ENCODE measurements around the gene OLFM1. TPM values are rescaled to one million over a fixed set of nuclear protein-coding genes. Genes with fewer than 3 reads are reported as not detected.

OLFM1 gene
- total and polyA plus RNA-seq, 2 of the 4 experiments (the other 2 are of a cell fraction), result 0.36 to 0.38 TPM

DNA sequence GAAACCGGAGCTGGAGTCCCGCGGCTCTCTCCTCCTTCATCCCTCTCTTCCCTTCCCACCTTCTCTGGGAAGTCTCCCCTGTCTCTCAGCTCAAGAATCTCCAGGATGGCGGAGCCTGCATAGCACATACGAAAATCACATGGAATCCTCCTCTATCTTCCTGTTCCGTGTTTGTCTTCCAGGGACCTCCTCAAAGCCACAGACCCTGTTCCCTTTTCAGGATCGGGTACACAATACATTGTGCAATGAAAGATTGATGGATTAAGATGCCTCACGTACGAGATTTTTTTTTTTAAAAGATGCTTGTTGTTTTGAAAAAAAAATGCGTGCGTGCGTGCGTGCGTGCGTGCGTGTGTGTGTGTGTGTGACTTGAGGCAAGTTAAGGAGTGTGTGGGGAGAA, 46.6 kb upstream of the OLFM1 start:
- Histone ChIP-seq H3K9me3 (ENCODE audit: control insufficient read depth, insufficient read depth, low read length) (no peaks in the 10 kb centered on the region), H3K9me1 (ENCODE audit: insufficient read depth, low read length) (no peaks in the 10 kb centered on the region), H3K23ac (ENCODE audit: low read depth, low read length) (no peak overlapping the region), H3K56ac (ENCODE audit: extremely low read depth, insufficient read depth, low read length) (no peak overlapping the region), H2BK15ac (ENCODE audit: low read depth, low read length) (no peak overlapping the region), H3K14ac (replicated peaks; ENCODE audit: low read depth, low read length) (no peak overlapping the region), H3K27me3 (ENCODE audit: control insufficient read depth, insufficient read depth, low read length) (peaks cover 3% of the 10 kb centered on the region; the same call in 1 of the 2 replicates), H3K36me3 (ENCODE audit: control insufficient read depth, insufficient read depth, low read length) (no peaks in the 10 kb centered on the region), H2AK9ac (replicated peaks; ENCODE audit: low read depth, low read length, poor library complexity) (no peak overlapping the region), H3K4me1 (ENCODE audit: control insufficient read depth, insufficient read depth, low read length) (no peaks in the 10 kb centered on the region), H4K8ac (ENCODE audit: low read depth in 2 of 2, low read length in 2 of 2) (no peak overlapping the region), H3K18ac (ENCODE audit: low read depth, low read length) (no peak overlapping the region), H3K4me2 (ENCODE audit: low read depth, low read length) (no peak overlapping the region), H3K9ac (ENCODE audit: low read depth, low read length) (no peak overlapping the region), H2AFZ (replicated peaks; ENCODE audit: low read length, poor library complexity) (no peak overlapping the region), H2BK120ac (ENCODE audit: low read depth, low read length) (no peak overlapping the region), H4K91ac (ENCODE audit: insufficient read depth, low read depth, low read length) (no peak overlapping the region), H2BK20ac (ENCODE audit: low read depth, low read length) (no peak overlapping the region), H4K5ac (ENCODE audit: low read depth, low read length) (no peak overlapping the region), H2BK5ac (ENCODE audit: low read depth, low read length, poor library complexity, severe bottlenecking) (no peak overlapping the region), H4K20me1 (ENCODE audit: insufficient read depth, low read length) (no peaks in the 10 kb centered on the region), H3K4ac (ENCODE audit: low read depth, low read length) (no peak overlapping the region), H3K79me1 (ENCODE audit: low read depth in 1 of 2, low read length in 2 of 2) (no peaks in the 10 kb centered on the region), H3K27ac (ENCODE audit: insufficient read depth, low read length) (no peak overlapping the region), H2AK5ac (ENCODE audit: low read depth, low read length) (no peak overlapping the region), H3K4me3 (ENCODE audit: insufficient read depth, low read depth, low read length) (no peak overlapping the region)
- in situ Hi-C loops (cut with MboI; ENCODE audit: low sequenced_read_pairs), result no loop called here
- BruUV-seq (replicated peaks), result no TSS peak
- intact Hi-C loops (cut with micrococcal nuclease), result no loop called here
- DNase-seq (no peak), ATAC-seq (ENCODE audit: low read depth) (no peak)
- ChIA-PET CTCF (no interaction called here), POLR2A (ENCODE audit: unreplicated experiment) (no interaction called here)
- WGBS, 2 experiments (ENCODE audit: extremely low coverage in 2 of 2, insufficient read length in 1 of 2), result 37% methylated on average over 3 of the region's 16 CpGs; no CpG with 5 or more reads in 1 of the 2 experiments
- TF ChIP-seq, protein P1, sequence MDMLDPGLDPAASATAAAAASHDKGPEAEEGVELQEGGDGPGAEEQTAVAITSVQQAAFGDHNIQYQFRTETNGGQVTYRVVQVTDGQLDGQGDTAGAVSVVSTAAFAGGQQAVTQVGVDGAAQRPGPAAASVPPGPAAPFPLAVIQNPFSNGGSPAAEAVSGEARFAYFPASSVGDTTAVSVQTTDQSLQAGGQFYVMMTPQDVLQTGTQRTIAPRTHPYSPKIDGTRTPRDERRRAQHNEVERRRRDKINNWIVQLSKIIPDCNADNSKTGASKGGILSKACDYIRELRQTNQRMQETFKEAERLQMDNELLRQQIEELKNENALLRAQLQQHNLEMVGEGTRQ (IDR thresholded peaks at IDR 0.05; ENCODE audit: low read depth, low read length), result no peak
- TF ChIP-seq MAZ (IDR thresholded peaks at IDR 0.05; ENCODE audit: borderline replicate concordance, low read depth, low read length) (no peak), RFX5 (IDR thresholded peaks at IDR 0.05; ENCODE audit: low read depth, low read length) (no peak), CHD1 (IDR thresholded peaks at IDR 0.05; ENCODE audit: low read depth, low read length) (no peak), RCOR1 (IDR thresholded peaks at IDR 0.05; ENCODE audit: insufficient replicate concordance, low read length) (no peak), FOS (IDR thresholded peaks at IDR 0.05; ENCODE audit: low read depth, low read length) (no peak), POLR2A (IDR thresholded peaks at IDR 0.05; ENCODE audit: low read depth, low read length) (no peak), BHLHE40 (IDR thresholded peaks at IDR 0.05; ENCODE audit: low read depth, low read length) (no peak), CEBPB (IDR thresholded peaks at IDR 0.05; ENCODE audit: low read depth, low read length) (no peak), SMC3 (IDR thresholded peaks at IDR 0.05; ENCODE audit: low read depth, low read length) (no peak), RAD21 (IDR thresholded peaks at IDR 0.05; ENCODE audit: low read length) (no peak), MAFK (IDR thresholded peaks at IDR 0.05; ENCODE audit: low read depth, low read length) (no peak)
- dilution Hi-C loops (cut with HindIII; ENCODE audit: low sequenced_read_pairs, unreplicated experiment), result no loop called here

Data from IMR-90 (cell line).